GM21737 (cell line): ENCODE results near the gene ERCC6L.
A peak's percentile ranks its signal among the peaks of the same experiment; 100 is the strongest.
"Not testable (repeated sequence)": the region's sequence is repeated elsewhere in the genome, so short reads cannot be mapped to it uniquely, and the experiment has no call there.

ENCODE experiments used
- ATAC-seq: cut with Tn5 transposase; IDR thresholded peaks from one replicate; pipeline ENCODE4 v1.9.1; 2021; ENCODE audit warnings: mild to moderate bottlenecking, moderate library complexity; ENCODE audit not compliant: unreplicated experiment

The ERCC6L gene

DNA sequence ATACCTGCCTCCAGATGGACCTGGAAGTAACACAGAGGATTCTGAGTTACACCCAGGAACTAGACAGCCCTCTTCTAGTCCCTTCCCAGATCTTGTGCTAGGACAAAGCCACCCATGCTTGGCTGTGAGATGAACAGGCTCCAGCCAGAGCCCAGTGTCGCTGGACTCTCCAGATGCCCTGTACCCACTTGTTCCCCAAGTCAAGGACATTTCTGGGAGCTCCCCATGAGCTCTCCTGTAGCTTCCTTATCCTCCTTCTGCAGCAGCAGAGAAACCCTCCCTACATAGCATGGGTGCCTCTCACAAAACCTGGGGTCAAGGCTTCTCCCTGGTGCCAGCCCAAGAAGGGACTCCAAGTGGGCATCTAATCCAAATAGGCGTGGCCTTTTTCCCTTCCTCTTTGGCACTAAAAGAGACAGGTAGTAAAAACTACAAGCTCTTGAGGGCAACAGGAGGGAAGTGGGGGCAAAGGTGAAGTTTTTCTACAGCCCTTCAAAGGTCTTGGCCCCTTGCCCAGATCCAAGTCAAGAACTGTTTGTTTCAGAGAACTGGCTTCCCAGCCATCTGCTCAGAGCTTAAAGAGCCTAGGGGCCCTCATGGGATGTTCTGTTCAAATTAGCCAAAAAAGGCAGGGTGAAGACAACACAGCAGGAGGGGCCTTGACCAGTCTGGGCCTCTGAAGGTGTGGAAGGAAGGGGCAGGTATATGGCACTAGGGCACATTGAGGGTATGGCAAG lies 8.5 kb upstream of the ERCC6L start:
- ATAC-seq, result no peak

DNA sequence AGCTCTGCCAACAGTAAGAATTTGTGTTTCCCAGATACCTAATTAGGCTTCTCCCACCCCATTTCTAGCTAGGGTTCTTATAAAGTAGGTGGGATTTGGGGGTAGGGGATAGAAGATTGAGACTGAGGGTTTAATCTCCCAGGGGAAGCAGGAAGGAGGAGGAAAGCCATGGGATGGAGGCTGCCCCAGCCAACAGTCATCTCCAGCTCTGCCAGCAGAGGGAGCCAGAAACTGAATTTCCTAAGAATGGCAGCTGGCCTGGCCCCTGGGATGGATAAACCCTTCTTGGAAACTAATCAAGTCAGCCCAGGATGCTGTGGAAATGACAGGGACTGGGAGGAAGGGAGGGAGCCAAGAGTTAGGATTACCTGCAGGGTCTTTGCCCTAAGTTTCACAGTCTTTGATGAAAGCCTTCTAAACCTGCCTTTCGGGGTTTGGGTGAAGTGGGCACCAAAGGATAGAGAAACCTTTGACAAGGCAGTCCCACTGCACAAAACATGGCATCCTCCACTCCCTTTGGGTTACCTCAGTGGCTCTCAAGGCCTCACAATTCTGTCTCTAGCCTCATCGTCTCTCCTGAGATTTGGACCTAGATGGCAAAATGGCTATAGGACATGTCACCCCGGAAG lies 6.7 kb upstream of the ERCC6L start:
- ATAC-seq, result no peak

DNA sequence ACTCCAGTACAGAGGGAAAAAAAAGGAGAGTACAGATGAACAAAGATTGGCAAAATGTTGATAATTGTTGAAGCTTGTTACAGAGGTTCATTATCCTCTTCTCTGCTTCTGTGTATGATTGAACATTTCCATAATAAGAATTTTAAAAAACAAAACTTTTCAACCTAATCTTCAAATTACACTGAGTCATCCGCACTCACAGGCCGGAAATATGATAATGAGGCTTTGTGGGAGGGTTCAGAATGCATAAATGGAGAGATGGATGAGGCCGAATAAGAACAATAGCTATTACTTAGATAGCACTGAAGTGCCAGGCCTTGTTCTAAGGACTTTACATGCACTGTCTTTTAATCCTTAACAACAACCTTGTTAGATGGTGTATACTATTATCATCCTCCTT lies 4.6 kb upstream of the ERCC6L start:
- ATAC-seq, result no peak

DNA sequence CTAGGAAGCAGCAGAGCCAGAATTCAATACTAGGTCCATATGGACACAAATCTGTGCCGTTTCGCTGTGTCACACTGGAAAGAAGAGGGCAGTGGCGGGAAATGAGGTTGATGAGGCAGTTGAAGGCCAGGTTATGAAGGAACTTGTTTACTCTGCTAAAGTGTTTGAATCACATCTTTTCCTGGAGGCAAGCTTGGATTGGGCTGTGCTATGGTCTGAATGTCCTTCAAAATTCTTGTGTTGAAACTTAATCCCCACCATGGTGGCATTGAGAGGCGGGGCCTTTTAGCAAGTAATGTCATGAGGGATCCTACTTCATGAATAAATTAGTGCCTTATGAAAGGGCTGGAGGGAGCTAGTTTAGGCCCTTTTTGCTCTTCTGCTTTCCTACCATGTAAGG lies 2.1 kb upstream of the ERCC6L start:
- ATAC-seq, result no peak

DNA sequence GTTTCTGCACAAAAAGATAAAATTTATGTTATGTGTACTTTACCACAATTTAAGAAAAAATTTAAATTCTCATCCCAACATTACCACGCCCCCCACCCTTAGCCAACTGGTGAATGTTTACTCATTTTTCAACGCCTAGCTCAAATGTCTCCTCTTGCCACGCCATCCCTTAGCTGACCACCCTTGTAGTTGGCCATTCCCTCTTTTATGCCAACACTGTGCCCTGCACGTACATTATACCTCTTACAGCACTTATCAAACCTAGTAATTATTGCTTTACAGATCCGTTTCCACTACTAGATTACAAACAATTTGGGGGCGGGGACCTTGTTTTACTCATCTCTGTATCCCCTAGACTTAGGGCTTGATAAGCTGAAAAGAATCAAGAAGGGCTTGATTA lies 644 bp downstream of the ERCC6L start:
- ATAC-seq, result no peak

DNA sequence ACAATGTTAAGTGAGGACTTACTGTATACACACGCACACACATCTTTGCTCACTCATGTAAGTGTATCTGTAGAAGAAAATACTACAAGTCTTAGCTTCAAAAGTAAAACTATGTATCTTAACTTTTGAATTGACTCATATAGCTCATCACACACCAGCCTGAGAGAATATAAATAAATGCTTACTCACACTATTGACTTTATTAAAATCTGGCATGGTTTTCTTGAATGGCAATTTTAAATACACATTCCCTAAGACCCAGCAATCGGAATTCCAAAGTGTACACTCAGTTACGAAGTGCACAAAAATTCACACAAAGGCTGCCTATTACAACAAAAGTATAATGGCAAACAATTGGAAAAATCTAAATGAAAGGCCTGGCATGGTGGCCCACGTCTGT lies 2.0 kb downstream of the ERCC6L start:
- no peak for ATAC-seq

DNA sequence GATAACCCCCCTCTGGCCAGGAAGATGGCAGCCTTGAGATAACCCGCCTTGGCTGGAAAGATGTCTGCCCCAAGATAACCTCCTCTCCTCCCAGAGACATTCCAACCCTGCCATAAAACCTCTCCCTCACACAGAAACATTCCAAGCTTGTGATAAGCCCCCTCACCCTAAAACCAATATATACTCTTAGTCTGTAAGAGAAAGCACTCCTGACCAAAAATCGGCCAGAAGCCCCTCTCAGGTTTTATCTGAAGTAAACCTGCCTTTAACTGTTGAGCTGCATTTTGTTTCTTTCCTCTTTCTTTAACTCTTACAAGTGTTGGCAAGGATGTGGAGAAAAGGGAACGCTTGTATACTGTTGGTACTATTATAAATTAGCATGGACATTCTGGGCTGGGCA lies 8.5 kb downstream of the ERCC6L start:
- no peak for ATAC-seq

DNA sequence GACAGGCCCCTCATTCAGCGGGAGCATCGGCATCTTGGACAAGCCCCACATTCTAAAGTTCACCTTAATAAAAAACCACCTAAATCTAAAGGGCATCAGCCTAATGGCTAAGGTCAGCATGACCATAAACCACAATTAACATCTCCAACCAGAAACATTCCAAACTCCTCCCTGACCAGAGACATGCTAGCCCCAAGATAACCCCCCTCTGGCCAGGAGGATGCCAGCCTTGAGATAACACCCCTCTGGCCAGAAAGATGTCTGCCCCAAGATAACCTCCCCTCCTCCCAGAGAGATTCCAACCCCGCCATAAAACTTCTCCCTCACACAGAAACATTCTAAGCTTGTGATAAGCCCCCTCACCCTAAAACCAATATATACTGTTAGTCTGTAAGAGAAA lies 18.5 kb downstream of the ERCC6L start:
- not testable (repeated sequence) for ATAC-seq

DNA sequence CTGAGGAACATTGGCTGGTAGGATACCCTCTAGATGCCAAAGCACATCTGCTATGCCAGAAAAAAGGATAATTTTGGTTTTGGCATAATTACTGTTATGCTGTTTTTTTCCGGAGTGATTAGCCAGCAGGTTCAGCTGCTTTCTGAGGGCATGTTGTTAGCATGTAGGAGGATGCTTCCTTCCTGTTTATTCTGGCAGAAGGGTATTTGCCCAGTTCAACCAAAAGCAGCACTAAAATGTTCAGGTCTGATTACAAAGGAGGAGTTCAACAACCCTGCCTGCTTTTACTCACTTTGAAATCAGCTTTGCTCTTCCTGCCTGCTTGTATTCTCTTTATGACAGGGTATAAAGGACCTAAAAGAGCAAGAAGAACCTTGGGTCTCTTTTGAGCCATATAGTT lies 21.9 kb downstream of the ERCC6L start:
- no peak for ATAC-seq

DNA sequence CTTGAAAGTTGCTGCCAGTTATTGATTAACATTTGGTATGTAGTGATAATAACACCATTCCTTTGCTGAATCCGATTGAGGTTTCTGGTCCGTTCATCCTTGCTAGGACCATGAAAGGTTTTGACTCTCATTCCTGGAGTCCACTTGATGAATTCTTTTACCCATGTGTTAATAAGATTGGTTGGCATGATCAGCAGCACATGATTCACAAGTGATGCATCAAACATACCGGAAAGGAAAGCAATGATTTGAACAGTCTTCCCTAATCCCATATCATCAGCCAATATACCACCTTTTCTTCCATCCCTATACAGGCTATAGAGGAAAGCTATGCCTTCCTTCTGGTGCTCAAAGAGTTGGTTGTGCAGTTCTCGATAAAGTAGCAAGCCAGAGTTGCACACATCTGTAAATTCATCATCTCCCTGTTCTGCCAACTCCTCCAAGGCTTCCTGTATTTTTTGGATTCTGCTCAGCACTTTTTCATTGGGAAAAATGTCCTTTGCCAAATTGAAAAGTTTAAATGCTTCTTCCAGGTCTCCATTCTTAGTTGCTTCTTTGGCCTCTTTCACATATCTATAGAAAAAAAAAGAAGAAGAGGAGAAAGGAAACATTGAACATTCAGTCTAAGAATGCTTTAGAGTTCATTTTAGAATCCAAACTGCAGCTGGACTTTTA lies 30.6 kb downstream of the ERCC6L start:
- no peak for ATAC-seq

DNA sequence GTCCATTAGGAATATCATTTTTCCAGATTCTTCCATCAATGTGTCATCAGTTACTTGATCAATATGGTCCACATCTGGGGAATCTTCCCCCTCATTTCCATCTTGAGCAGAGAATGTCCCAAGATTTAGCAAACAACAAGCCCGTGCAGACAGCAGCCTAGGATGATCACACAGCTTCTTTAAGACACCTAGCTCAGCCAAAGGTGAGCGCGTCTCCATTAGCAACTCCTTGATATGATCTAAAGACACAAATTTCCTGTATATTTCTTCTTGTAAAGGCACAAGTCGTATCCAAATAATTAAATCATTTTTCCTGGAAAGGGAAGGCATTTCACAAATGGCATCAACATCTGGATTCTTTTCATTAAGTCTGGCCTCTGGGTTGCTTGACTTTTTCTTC lies 31.5 kb downstream of the ERCC6L start:
- ATAC-seq, result no peak

DNA sequence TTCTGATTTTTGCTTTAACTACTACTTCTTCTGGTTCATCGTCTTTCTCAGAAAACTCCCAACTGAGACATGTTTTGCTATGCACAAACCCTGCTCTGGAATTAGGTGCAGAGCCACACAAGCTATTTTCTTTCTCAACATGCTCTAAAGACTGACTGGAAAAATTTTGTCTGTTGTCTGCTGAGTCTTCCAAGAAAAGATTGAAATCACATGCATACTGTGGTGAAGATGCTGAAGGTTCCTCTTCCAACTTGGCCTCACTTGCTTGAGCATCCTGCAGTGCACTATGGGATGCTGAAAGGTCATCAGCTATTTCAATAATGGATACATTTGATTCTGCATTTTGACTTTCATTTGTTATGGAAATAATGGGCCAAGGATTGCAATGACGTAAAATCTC lies 33.1 kb downstream of the ERCC6L start:
- ATAC-seq, result no peak

DNA sequence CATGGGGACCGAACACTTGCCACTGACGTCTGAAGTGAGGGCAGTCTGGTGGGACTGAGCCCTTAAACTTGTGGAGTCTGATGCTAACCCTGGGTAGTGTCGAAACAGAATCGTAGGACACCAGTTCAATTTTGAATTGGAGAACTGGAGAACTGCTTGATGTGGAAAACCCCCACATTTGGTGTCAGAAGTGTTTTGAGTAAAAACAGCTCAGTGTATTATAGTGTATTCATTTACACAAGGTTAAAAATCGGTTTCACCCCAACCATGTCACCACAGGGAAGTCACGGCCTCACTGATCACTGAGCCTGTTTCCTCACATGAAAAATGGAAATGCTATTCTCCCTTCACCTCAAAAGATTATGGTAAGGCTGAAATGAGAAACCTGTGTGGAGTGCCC lies 35.4 kb downstream of the ERCC6L start:
- ATAC-seq, result no peak

DNA sequence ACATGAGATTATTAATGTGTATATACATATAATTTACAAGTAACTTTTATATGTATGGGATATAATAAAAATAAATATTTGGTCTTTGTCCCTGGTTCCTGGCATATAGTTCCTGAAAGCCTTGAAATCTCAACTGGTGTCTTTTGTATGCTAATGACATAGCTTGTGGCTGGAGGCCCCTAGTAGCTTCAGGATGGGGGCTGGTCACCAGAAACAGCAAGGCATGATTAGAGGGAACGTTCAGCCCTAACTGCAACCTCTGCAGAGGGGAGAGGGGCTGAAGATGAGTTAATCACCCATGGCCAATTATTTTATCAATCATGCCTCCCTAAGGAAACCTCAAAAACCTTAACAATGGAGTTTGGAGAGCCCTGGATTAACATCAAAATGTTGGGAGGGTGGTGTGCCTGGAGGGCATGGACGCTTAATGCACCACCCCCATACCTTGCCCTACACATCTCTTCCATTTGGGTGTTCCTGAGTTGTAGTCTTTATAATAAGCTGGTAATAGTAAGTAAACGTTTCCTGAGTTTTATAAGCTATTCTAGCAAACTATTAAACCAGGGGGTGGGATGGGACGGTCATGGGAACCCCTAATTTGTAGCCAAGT lies 35.9 kb downstream of the ERCC6L start:
- ATAC-seq, result no peak

DNA sequence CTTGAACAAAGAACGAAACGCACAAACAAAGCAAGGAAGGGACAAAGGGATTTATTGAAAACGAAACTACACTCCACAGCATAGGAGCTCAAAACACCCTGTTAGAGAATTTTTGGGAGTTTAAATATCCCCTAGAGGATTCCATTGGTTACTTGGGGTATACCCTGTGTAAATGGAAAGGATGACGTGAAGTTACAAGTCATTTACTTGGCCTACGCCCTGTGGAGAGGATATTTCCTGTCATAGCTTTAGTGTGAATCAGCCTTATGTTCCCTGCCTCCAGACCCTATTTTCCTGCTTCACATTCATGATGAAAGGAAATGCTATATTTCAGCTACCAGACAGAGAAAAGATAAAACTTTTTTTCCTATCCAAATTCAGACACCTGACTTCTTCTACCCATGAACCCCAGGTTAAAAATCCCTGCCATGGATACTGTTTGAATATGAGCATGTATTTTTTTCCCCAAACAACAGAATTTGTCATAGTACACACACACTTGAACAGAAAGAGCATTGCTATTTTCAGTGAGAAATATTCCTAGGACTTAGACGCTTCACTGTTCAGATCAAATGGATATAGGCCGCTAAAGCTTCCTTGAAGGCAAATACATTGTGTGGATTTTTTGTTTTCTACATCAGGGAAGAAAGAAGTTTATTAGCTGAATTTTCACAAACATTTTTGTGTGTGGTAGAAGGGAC lies 36.8 kb downstream of the ERCC6L start:
- ATAC-seq, result no peak

DNA sequence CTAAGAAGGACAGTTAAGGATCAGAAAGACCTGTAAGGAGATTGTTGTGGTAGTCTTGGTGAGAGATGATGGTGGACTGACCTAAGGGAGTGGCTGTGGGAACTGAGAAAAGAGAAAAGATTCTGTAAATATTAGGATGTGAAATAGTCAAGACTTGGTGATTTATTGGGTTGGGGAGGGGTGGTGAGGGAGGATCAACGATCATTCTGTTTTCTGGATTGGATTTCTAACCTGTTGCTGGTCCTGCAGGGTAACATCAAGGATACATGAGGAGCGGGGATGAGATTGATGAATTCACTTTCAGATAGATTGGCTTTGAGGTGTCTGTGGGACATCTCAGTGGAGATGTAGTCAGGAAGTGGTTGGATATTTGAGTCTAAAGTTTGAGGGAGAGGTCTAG lies 55.9 kb downstream of the ERCC6L start:
- no peak for ATAC-seq

DNA sequence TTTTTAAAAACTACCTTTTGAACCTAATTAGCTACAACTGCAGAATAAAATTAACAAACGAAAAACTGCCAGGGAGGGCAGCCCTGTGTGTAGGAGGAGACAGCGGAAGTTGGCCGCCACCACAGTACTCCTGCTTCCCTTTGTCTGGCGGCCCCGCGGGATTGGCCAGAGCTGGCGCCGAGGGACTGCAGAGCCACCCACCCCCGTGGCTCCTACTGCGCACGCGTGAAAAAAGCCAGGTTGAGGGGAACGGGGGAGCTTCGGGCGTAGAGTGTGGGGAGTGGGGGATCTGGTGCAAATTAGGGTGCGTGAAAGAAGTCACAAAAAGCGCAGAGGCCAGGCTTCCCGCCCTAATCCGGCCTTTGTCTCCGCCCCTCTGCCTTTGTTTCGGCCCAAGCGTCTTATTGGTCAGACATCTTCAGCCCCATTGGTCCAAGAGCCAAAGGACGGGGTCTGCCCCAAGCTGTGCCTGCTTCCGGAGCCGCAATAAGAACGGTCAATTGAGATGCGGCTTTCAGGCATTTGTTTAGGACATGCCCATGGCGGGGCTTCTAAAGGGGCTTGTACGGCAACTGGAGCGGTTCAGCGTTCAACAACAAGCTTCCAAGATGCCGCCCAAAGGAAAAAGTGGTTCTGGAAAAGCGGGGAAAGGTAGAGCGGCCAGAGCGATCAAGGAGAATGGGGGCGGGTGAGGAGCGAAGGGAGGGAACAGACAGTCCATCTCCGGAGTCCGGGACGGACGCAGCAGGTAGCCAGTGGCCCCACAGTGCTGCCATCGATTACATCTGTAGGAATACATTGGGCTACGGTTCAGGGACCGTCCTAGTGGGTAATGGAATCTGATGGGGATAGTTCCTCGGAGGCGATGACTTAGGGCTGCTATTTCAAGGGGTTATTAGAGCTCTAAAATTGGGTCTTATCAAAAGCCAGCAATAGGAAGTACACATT lies 57.4 kb downstream of the ERCC6L start, which contains the start of gene PIN4:
Gene PIN4 (plus strand): TSS at position 580 of the 948 bp plus-strand sequence. CDS start 29 bp downstream, at position 609.
- ATAC-seq, result peak; percentile 93

DNA sequence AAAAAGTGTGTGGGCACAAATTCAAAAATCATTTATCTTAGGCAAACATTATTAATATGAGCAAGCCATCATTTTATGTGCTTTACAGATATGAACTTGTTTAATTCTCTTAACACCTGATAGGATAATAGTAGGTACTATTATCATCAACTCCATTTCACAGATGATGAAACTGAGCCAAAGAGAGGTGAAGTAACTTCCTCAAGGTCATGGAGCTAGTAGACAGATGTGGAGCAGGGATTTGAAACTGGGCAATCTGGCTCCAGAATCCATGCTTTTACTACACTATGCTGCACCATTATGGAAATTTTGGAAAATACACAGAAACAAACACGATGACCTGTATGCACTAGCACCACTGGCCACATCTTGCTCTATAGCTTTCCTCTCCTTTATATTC lies 58.3 kb downstream of the ERCC6L start:
- no peak for ATAC-seq

DNA sequence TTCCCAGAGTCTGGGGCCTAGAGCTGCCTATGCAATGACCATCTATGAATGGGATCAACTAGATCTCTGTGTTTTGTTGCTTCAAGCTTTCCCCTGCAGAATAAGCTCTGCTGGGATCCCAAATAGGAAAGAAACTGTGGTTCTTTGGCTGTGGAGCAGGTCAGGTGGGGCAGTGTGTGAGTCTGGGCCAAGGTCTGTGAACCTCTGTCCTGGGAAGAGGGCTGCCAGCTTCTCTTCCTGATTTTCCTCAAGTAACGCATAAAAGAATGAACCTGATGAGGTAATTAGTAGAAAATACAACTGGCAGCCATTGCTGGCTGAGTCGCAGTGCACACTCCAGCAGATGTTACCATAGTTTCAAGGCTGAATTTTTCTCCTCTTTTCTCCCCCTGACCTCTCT lies 61.8 kb downstream of the ERCC6L start:
- ATAC-seq, result no peak

DNA sequence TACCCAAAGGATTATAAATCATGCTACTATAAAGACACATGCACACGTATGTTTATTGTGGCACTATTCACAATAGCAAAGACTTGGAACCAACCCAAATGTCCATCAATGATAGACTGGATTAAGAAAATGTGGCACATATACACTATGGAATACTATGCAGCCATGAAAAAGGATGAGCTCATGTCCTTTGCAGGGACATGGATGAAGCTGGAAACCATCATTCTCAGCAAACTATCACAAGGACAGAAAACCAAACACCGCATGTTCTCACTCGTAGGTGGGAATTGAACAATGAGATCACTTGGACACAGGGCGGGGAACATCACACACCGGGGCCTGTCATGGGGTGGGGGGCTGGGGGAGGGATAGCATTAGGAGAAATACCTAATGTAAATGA lies 62.5 kb downstream of the ERCC6L start:
- not testable (repeated sequence) for ATAC-seq
